ENCODE data around the gene EPHB1. TPM values are rescaled to one million over a fixed set of nuclear protein-coding genes. Genes with fewer than 3 reads are reported as not detected.
"Not testable (repeated sequence)": the region's sequence is repeated elsewhere in the genome, so short reads cannot be mapped to it uniquely, and the experiment has no call there.

Gene EPHB1
- total and polyA plus RNA-seq, 8 donors, result 0.02 to 1.4 (median 0.43) TPM

DNA sequence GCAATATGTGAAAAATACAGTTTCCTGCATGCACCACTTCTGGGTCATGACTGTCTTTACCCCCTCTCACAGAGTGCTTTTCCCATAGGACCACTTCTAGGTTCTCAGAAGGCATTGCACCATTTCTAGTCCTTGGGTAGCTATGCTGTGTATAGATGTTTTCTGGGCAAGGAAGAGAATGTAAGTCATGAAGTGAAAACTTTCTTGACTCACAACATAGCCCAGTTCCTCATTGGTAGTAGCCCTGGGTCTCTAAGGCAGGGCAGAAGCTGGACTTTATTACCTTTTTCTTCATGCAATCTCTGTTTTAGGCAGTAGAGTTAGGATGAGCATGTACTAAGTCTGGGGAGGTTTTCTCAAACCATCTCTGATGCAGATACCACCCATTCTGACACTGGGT lies 203.1 kb downstream of the EPHB1 start:
- H3K36me3 ChIP-seq, result no peaks in the 10 kb centered on the region
- intact Hi-C loops (cut with DNase I), result no loop called here
- H3K4me1 ChIP-seq, result no peaks in the 10 kb centered on the region
- no peaks in the 10 kb centered on the region for H3K9me3 ChIP-seq
- no peak for TF ChIP-seq CTCF (IDR thresholded peaks at IDR 0.05)
- FAIRE-seq, result no peak
- H3K27me3 ChIP-seq, result no peaks in the 10 kb centered on the region
- ATAC-seq, result no peak
- no peak overlapping the region for H3K27ac ChIP-seq
- no peak overlapping the region for H3K4me3 ChIP-seq
- DNase-seq, result no peak

GRCh38 chr3:134998855-134999254 lies 203.8 kb downstream of the EPHB1 start:
- no peak for FAIRE-seq
- intact Hi-C loops (cut with DNase I), result no loop called here
- Histone ChIP-seq H3K4me3 (no peak overlapping the region), H3K9me3 (no peaks in the 10 kb centered on the region), H3K36me3 (no peaks in the 10 kb centered on the region), H3K4me1 (no peaks in the 10 kb centered on the region), H3K27me3 (no peaks in the 10 kb centered on the region), H3K27ac (no peak overlapping the region)
- 49% methylated on average over 3 of the region's 3 CpGs for WGBS, 2 donors
- no peak for DNase-seq
- no peak for ATAC-seq
- no peak for TF ChIP-seq CTCF (IDR thresholded peaks at IDR 0.05)

- Histone ChIP-seq H3K9me3 (no peaks in the 10 kb centered on the region), H3K27ac (no peak overlapping the region), H3K4me3 (no peak overlapping the region), H3K27me3 (no peaks in the 10 kb centered on the region), H3K4me1 (no peaks in the 10 kb centered on the region), H3K36me3 (no peaks in the 10 kb centered on the region)
- no peak for DNase-seq
- intact Hi-C loops (cut with DNase I), result no loop called here
- no peak for ATAC-seq
- FAIRE-seq, result no peak
- TF ChIP-seq CTCF (IDR thresholded peaks at IDR 0.05), result no peak
- WGBS, 2 donors, result 26 to 33% methylated on average over 4 of the region's 4 CpGs
These were observed 205.4 kb downstream of the EPHB1 start for GRCh38 chr3:135000465-135000864.

- 90 to 91% methylated on average over 12 to 19 of the region's 19 CpGs for WGBS, 2 donors
- FAIRE-seq; intact Hi-C loops (cut with DNase I): not testable (repeated sequence)
These were observed 210.6 kb downstream of the EPHB1 start for GRCh38 chr3:135005616-135006015.

GRCh38 chr3:135007607-135008006 lies 212.5 kb downstream of the EPHB1 start:
- TF ChIP-seq CTCF (IDR thresholded peaks at IDR 0.05), result no peak
- FAIRE-seq (no peak), ATAC-seq (no peak), DNase-seq (no peak)
- no peak overlapping the region for H3K27ac ChIP-seq
- H3K4me1 ChIP-seq, result no peaks in the 10 kb centered on the region
- H3K27me3 ChIP-seq, result no peaks in the 10 kb centered on the region
- H3K36me3 ChIP-seq, result no peaks in the 10 kb centered on the region
- intact Hi-C loops (cut with DNase I), result no loop called here
- H3K4me3 ChIP-seq, result no peak overlapping the region
- no peaks in the 10 kb centered on the region for H3K9me3 ChIP-seq
- 36 to 45% methylated on average over 7 of the region's 7 CpGs for WGBS, 2 donors

More at GRCh38 chr3:135005616-135006015, 210.6 kb downstream of the EPHB1 start:
- ATAC-seq, H3K4me1 ChIP-seq, H3K27ac ChIP-seq, H3K4me3 ChIP-seq, H3K36me3 ChIP-seq, H3K9me3 ChIP-seq, DNase-seq, H3K27me3 ChIP-seq: not testable (repeated sequence)

DNA sequence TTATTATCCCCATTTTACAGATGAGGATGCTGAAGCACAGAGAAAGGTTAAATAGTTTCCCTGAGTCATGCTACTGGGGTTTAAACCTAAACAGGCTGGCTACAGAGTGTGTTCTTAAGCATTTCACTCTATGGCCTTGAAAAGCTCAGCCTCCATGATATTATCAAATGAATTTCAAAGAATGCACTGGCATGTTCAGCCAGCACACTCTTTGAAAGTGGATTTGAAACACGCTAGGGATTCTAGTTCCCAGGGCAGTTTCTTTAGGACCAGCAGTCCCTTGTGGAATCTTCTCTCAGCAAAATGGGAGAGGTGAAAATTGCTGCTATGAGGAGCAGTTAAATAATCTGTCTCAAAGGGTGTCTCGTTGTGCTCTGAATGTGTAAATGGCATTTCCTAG lies 213.3 kb downstream of the EPHB1 start:
- Histone ChIP-seq H3K9me3 (no peaks in the 10 kb centered on the region), H3K4me3 (no peak overlapping the region), H3K27ac (no peak overlapping the region), H3K4me1 (no peaks in the 10 kb centered on the region), H3K36me3 (no peaks in the 10 kb centered on the region), H3K27me3 (no peaks in the 10 kb centered on the region)
- DNase-seq, result no peak
- intact Hi-C loops (cut with DNase I), result no loop called here
- 74 to 82% methylated on average over 2 of the region's 2 CpGs for WGBS, 2 donors
- no peak for TF ChIP-seq CTCF (IDR thresholded peaks at IDR 0.05)
- ATAC-seq, result no peak
- FAIRE-seq, result no peak
